Gastrocnemius medialis (tissue), 4 donors: ENCODE measurements around the gene SENP2. TPM values are rescaled to one million over a fixed set of nuclear protein-coding genes. Genes with fewer than 3 reads are reported as not detected.

Experiments
- ATAC-seq, 2 donors: fragments of 150-250 bp; one replicate each; pipeline ENCODE4 v1.9.1; 2016
- DNase-seq, 2 donors: peaks; one replicate each; pipeline ENCODE4 v3.0.0-alpha.2; 2019
- H3K27ac ChIP-seq, 4 donors: fragments of 200-600 bp; sonication (generic); 1 replicate in 1 of 4; 2 replicates in 3 of 4; pipeline ENCODE4 v1.5.1; 2016 to 2018; ENCODE audit warnings: mild to moderate bottlenecking in 2 of 4, moderate library complexity in 1 of 4
- H3K27me3 ChIP-seq, 3 donors: fragments of 200-600 bp; sonication (generic) in 2 of 3; 1 replicate in 1 of 3; 2 replicates in 2 of 3; pipeline versions ENCODE4 v1.5.1 to v1.6.0; 2016 to 2019; ENCODE audit warnings: mild to moderate bottlenecking in 1 of 3, moderate library complexity in 1 of 3
- H3K36me3 ChIP-seq, 2 donors: fragments of 200-600 bp; sonication (generic) in 1 of 2; one replicate each; pipeline ENCODE4 v1.5.1; 2017 to 2018
- H3K4me1 ChIP-seq, 2 donors: fragments of 200-600 bp; sonication (generic) in 1 of 2; one replicate each; pipeline ENCODE4 v1.5.1; 2016 to 2017; ENCODE audit warnings: mild to moderate bottlenecking in 2 of 2
- H3K4me3 ChIP-seq, 4 donors: fragments of 200-600 bp; sonication (generic) in 3 of 4; 1 replicate in 1 of 4; 2 replicates in 3 of 4; pipeline ENCODE4 v1.5.1; 2016 to 2019; ENCODE audit warnings: mild to moderate bottlenecking in 2 of 4
- H3K9me3 ChIP-seq, 3 donors: fragments of 200-600 bp; sonication (generic) in 2 of 3; 1 replicate in 1 of 3; 2 replicates in 2 of 3; pipeline ENCODE4 v1.5.1; 2016 to 2019
- POLR2A ChIP-seq, 2 donors: fragments of 450-650 bp; IDR thresholded peaks; one replicate each; pipeline ENCODE4 v1.6.1; 2017; ENCODE audit warnings: antibody characterized with exemption in 2 of 2, mild to moderate bottlenecking in 2 of 2, moderate library complexity in 2 of 2
- in situ Hi-C, 4 donors: fragments of 200-750 bp; cut with MboI; loops; one replicate each; pipeline versions ENCODE4 v1.15.0 to v1.8.0; 2017; ENCODE audit warnings: low sequenced_read_pairs in 4 of 4
- intact Hi-C: fragments of 100-400 bp; cut with DNase I; formaldehyde crosslinking; loops from one replicate; pipeline ENCODE4 v1.15.1; 2023; ENCODE audit warnings: low total_unique reads
- total RNA-seq, 4 donors: library from RNA; depleted of rRNA; stranded (reverse); fragments of >200 nt; gene quantifications; one replicate each; pipeline versions ENCODE4 v1.1.0 to v1.2.3, GENCODE V29; 2016
- TF ChIP-seq, protein P1 (sequence below), 5 experiments: fragments of 450-650 bp in 3 of 5; fragments of 200-600 bp in 2 of 5; sonication (generic) in 2 of 5; IDR thresholded peaks in 4 of 5; conservative IDR thresholded peaks in 1 of 5; 1 replicate in 4 of 5; 2 replicates in 1 of 5; pipeline ENCODE4 v1.5.1; 2016 to 2019; ENCODE audit warnings: antibody characterized with exemption in 5 of 5, mild to moderate bottlenecking in 3 of 5, moderate library complexity in 3 of 5

Gene SENP2
- total RNA-seq, 4 donors from 2014 or later: 18.6 to 34.9 (median 31.3) TPM

DNA sequence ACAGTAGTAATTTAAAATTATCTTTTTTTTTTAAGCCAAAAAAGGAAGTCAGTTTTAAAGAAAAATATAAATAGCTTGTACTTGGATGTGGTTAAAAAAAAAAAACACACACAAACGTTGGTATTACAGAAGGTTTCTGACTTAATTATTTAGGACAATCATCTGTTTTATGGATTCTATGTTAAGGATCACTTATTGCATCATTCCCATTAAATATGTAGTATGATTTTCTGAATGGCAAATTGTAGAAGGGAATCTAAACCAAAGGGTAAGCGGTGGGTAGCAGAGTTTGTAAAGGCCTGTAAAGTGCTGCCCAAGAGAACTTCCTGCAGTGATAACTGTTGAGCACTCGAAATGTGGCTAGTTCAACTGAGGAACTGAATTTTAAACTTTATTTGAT is 8.0 kb downstream of the SENP2 start:
- no peak for DNase-seq
- intact Hi-C loops: no loop called here
- no peak overlapping the region for H3K4me3 ChIP-seq
- no peaks in the 10 kb centered on the region for H3K9me3 ChIP-seq
- TF ChIP-seq POLR2A (IDR thresholded peaks at IDR 0.05): no peak
- TF ChIP-seq, protein P1, sequence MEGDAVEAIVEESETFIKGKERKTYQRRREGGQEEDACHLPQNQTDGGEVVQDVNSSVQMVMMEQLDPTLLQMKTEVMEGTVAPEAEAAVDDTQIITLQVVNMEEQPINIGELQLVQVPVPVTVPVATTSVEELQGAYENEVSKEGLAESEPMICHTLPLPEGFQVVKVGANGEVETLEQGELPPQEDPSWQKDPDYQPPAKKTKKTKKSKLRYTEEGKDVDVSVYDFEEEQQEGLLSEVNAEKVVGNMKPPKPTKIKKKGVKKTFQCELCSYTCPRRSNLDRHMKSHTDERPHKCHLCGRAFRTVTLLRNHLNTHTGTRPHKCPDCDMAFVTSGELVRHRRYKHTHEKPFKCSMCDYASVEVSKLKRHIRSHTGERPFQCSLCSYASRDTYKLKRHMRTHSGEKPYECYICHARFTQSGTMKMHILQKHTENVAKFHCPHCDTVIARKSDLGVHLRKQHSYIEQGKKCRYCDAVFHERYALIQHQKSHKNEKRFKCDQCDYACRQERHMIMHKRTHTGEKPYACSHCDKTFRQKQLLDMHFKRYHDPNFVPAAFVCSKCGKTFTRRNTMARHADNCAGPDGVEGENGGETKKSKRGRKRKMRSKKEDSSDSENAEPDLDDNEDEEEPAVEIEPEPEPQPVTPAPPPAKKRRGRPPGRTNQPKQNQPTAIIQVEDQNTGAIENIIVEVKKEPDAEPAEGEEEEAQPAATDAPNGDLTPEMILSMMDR (IDR thresholded peaks at IDR 0.05 in 4 of 5, conservative IDR thresholded peaks at IDR 0.05 in 1 of 5): no peak
- no peaks in the 10 kb centered on the region for H3K4me1 ChIP-seq
- ATAC-seq: no peak
- H3K36me3 ChIP-seq: peaks cover 0 to 34% of the 10 kb centered on the region in 2 donors
- H3K27ac ChIP-seq: no peak overlapping the region
- in situ Hi-C loops: loop anchor here in 2 of 4 donors (25.0 kb wide), 2 partner anchors 968 to 1193 kb away; partner anchors contain the start of genes DNAJB11 (in 1 of the 2), EIF4A2 (in 1 of the 2) and TBCCD1 (in 1 of the 2)
- H3K27me3 ChIP-seq: no peaks in the 10 kb centered on the region

DNA sequence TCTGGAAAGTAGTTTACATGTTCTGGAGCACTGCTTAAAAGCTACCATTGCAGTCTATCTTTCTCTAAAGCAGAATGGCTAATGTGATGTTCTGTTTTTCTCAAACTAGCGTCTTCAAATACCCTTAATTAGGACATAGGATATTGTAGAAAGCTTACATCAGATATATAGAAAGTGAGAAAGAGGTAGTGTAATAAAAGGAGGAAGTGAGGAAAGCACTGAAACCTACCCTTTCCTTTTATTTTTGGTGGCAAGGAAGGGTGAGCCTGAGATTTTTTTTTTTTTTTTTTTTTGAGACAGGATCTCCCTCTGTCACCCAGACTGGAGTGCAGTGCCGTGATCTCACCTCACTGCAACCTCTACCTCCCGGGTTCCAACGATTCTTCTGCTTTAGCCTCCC is 9.4 kb downstream of the SENP2 start:
- no peak for TF ChIP-seq POLR2A (IDR thresholded peaks at IDR 0.05)
- TF ChIP-seq, protein P1 (IDR thresholded peaks at IDR 0.05 in 4 of 5, conservative IDR thresholded peaks at IDR 0.05 in 1 of 5): no peak
- no peaks in the 10 kb centered on the region for H3K27me3 ChIP-seq
- ATAC-seq (no peak), DNase-seq (no peak)
- no peaks in the 10 kb centered on the region for H3K9me3 ChIP-seq
- H3K4me3 ChIP-seq: no peak overlapping the region
- H3K27ac ChIP-seq: no peak overlapping the region
- in situ Hi-C loops (loop anchor here in 2 of 4 donors (25.0 kb wide), 2 partner anchors 967 to 1192 kb away; partner anchors contain the start of genes DNAJB11 (in 1 of the 2), EIF4A2 (in 1 of the 2) and TBCCD1 (in 1 of the 2)), intact Hi-C loops (no loop called here)
- H3K4me1 ChIP-seq: peaks cover 0 to 3% of the 10 kb centered on the region in 2 donors
- peaks cover 0 to 38% of the 10 kb centered on the region in 2 donors for H3K36me3 ChIP-seq

DNA sequence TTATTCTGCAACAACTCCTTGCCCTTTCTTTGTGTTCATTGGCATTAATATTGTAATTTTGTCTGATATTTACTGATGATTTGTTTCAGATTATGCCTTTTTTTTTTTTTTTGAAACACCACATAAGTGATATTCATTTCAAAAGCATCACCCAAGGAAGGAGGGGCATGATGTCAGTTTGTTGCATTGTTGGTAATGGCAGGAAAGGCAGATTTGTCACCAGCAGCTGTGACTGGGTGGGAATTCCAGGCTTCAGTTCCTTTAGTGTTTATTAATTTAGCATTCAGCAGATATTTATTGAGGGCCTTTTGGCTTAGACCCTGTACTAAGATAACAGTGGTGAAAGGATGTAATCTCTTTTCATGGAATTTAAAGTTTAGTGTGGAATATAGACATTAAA is 19.5 kb downstream of the SENP2 start:
- in situ Hi-C loops (loop anchor here in 1 of 4 donors (25.0 kb wide), 1 partner anchor 957 kb away; the partner anchor contains the start of genes DNAJB11 and TBCCD1), intact Hi-C loops (no loop called here)
- Histone ChIP-seq H3K27me3 (no peaks in the 10 kb centered on the region), H3K4me1 (peaks cover 0 to 2% of the 10 kb centered on the region in 2 donors), H3K4me3 (no peak overlapping the region), H3K27ac (no peak overlapping the region), H3K9me3 (no peaks in the 10 kb centered on the region), H3K36me3 (peaks cover 6 to 62% of the 10 kb centered on the region in 2 donors)
- DNase-seq (no peak), ATAC-seq (no peak)
- no peak for TF ChIP-seq POLR2A (IDR thresholded peaks at IDR 0.05)
- TF ChIP-seq, protein P1 (IDR thresholded peaks at IDR 0.05 in 4 of 5, conservative IDR thresholded peaks at IDR 0.05 in 1 of 5): no peak

DNA sequence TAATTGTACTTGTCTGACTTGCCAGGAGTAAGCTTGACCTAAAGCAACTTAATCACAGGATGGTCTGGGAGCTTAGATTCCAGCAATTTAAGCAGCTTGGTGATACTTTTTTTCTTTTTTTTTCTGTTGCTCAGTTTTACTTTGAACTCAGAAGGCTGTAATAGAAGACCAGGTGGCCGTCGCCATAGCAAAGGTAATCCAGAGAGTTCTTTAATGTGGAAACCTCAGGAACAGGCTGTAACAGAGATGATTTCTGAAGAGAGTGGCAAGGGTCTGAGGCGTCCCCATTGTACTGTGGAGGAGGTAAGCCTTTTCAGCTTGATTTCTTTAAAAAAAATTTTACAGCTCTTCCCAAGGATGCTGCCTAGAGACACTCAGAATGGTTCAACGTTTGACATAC is 20.1 kb downstream of the SENP2 start:
- intact Hi-C loops (no loop called here), in situ Hi-C loops (loop anchor here in 1 of 4 donors (25.0 kb wide), 1 partner anchor 956 kb away; the partner anchor contains the start of genes DNAJB11 and TBCCD1)
- Histone ChIP-seq H3K4me3 (no peak overlapping the region), H3K27ac (no peak overlapping the region), H3K4me1 (no peaks in the 10 kb centered on the region), H3K27me3 (no peaks in the 10 kb centered on the region), H3K9me3 (no peaks in the 10 kb centered on the region), H3K36me3 (peaks cover 6 to 61% of the 10 kb centered on the region in 2 donors)
- ATAC-seq (no peak), DNase-seq (no peak)
- no peak for TF ChIP-seq POLR2A (IDR thresholded peaks at IDR 0.05)
- TF ChIP-seq, protein P1 (IDR thresholded peaks at IDR 0.05 in 4 of 5, conservative IDR thresholded peaks at IDR 0.05 in 1 of 5): no peak
